Activated T-cell treated with anti-CD3 and anti-CD28 coated beads for 1 hour (primary cell): ENCODE results near the gene PTPRK.

Experiments
- DNase-seq: peaks from one replicate; pipeline ENCODE4 v3.0.0-alpha.2; 2020; ENCODE audit warnings: low read depth

PTPRK gene

GRCh38 chr6:128345278-128345677 lies 175.1 kb downstream of the PTPRK start:
- no peak for DNase-seq

GRCh38 chr6:128343706-128344105 lies 176.7 kb downstream of the PTPRK start:
- DNase-seq, result no peak

- DNase-seq, result no peak
Observed at GRCh38 chr6:128339635-128340450, 180.6 kb downstream of the PTPRK start.

DNA sequence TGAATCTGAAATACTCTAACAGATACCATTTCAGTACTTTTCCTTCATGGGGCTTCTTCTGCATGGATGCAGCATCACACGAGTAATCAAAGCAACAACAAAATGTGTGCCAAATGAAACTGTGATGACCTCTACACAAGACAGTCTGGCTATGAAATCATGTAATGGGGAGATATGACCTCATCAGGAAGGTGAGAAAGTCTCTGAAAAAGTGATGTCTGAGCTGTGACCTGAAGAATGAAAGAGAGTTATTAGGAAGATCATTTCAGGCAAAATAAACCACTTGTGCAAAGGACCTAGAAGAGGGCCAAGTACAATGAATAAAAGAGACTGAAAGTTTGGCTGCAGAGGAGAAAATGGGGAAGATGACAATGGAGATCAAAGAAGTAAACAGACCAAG lies 182.8 kb downstream of the PTPRK start:
- DNase-seq, result no peak

- no peak for DNase-seq
Observed at GRCh38 chr6:128336436-128337095, 183.8 kb downstream of the PTPRK start.

- no peak for DNase-seq
Observed at GRCh38 chr6:128335963-128336362, 184.4 kb downstream of the PTPRK start.

DNA sequence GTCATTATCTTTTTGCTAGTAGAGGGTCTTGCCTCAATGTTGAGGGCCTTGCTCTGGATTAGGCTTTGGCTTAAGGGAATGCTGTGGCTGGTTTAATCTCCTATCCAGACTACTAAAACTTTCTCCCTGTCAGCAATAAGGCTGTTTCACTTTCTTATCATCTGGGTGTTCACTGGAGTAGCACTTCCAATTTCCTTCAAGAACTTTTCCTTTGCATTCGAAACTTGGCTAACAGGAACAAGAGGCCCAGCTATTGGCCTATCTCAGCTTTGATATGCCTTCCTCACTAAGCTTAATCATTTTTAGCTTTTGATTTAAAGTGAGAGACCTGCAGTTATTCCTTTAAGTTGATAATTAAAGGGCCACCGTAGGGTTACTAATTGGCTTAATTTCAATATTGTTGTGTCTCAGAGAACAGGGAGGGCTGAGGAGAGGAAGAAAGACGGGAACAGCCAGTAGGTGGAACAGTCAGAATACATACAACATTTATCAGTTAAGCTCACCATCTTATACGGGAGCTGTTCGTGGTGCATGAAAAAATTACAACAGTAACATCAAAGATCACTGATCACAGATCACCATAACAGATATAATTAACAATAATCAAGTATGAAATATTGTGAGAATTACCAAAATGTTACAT lies 186.7 kb downstream of the PTPRK start:
- DNase-seq, result no peak

GRCh38 chr6:128327890-128328289 lies 192.5 kb downstream of the PTPRK start:
- DNase-seq, result no peak

DNA sequence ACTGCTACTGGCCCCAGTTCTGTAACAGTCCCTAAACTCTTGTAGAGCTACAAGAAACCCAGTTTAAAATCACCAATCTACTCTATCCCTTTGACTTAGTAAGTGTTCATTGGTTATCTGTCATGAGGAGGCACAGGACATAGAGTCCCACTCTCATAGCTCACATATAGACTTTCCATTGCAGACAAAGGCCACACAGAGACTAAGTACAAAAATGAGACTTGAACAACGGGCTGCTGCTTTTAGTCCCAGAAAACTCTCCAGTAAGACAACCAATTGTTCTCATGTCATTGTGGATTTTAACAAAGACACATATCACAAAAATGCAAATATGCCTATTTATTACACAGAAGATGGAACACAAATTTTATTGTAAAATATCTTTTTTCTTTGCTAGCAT lies 197.4 kb downstream of the PTPRK start:
- no peak for DNase-seq

GRCh38 chr6:128319946-128320345 lies 200.5 kb downstream of the PTPRK start:
- no peak for DNase-seq

DNA sequence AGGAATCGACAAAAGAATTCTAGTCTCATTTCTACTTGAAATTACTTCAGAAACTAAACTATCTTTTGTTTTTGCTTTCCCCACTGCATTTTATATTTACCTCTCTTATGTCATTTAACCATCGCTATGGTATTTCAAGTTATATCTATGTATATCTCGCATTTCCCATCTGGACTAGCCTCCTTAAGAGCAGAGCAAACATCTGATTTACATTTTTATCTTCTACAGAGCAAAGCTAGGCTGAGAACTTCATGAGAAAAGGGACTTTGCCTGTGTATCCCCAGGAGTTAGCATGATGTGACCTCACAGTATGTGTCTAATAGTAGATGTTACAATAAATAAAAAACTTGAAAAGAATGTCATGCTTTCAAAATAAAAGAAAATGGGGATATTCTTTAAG lies 201.2 kb downstream of the PTPRK start:
- DNase-seq, result no peak

- DNase-seq, result no peak
Observed at GRCh38 chr6:128316258-128316929, 204.0 kb downstream of the PTPRK start.

DNA sequence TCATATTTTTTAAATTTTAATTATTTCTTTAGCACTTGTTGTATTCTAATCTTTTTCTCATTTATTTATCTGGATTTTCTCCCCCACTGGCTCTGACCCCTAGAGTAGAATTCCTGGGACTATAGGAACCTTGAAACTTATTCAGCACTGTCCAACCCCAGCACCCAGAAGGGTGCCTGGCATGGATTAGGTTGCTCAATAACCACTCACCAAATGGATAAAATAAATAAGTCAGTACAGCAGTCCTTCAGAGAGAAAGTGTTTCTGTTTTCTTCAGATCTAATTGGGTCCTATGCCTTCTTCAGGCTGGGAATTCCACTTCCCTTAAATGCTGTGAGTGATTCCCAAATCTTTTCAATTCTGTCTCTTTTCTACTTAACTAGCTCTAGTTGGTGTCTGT lies 206.2 kb downstream of the PTPRK start:
- DNase-seq, result no peak

GRCh38 chr6:128311944-128312570 lies 208.3 kb downstream of the PTPRK start:
- no peak for DNase-seq

- DNase-seq, result no peak
Observed at GRCh38 chr6:128310451-128310850, 209.9 kb downstream of the PTPRK start.

DNA sequence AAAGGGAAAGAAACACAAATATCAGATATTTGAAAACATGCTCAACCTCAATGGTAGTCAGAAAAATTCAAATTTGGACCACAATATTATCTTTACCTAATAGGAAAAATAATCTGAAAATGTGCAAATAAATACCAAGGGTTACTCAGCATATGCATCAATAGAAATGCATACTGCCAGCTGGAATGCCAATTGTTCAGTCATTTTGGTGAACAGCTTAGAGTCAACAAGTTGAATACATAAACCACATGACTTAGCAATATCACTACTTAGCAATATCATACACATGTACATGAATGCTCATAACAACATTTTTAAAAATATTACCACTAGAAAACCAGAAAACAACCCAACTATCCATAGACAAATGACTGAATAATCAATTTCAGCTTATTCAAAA lies 212.7 kb downstream of the PTPRK start:
- DNase-seq, result no peak

DNA sequence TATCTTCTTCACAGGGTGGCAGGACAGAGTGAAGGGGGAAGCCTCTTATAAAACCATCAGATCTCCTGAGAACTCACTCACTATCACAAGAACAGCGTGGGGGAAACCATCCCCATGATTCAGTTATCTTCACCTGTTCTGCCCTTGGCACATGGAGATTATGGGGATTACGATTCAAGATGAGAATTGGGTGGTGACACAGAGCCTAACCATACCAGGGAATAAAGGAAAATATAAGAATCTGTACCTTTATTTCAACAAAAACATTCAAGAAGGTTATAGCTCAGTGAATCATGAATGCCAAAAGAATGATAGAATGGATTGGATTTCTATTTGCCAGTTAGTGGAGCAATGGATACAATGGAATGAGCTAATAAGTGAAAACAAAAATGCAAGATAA lies 214.4 kb downstream of the PTPRK start:
- no peak for DNase-seq

DNA sequence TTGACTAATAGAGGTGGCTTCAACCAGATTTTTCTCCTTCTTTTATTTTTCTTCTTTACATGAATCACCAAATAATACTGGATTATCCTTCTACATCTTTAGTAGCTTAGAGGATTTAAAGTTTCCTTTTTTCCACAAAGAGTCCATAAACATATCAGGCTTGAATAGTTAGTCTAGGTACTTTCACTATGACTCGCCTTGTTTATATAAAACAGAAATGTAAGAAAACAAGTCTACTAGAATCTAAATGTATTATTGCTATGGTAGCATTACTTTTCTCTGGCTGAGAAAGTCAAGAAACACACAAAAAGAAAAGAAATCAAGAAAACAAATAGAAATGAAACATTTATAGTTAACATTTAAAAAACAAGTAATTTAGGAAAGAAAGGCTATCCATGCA lies 215.2 kb downstream of the PTPRK start:
- no peak for DNase-seq

DNA sequence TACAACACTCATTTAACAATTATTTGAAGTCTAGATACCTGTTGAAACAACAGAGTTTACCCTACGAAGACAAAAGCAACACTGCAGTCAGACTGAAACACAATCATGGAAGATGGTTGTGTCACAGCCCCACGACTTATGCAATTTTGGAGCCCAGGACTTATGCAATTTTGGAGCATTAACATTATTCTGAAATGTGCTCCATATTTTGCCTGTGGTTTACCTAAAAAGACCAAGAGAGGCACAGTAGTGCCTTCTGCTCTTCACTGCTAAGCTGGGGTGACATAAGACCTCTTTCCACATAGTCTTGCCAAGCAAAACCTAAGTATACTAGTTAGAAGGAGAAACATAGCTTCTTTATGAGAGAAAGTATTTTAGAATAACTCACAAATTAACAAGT lies 216.5 kb downstream of the PTPRK start:
- DNase-seq, result no peak

GRCh38 chr6:128302942-128303341 lies 217.5 kb downstream of the PTPRK start:
- DNase-seq, result no peak

- DNase-seq, result no peak
Observed at GRCh38 chr6:128295670-128296069, 224.7 kb downstream of the PTPRK start.

GRCh38 chr6:128290221-128290620 lies 230.2 kb downstream of the PTPRK start:
- no peak for DNase-seq
